ENCODE data around the gene SORT1. TPM values are rescaled to one million over a fixed set of nuclear protein-coding genes. Genes with fewer than 3 reads are reported as not detected.

The SORT1 gene
- total and polyA plus RNA-seq, 2 of the 8 experiments (the other 6 are each of a cell fraction or from before 2014, with no cell fraction given): 18.7 to 69.6 TPM

GRCh38 chr1:109273570-109274288 lies 124.0 kb downstream of the SORT1 start:
- Histone ChIP-seq H2BK20ac (ENCODE audit: low read length) (no peak overlapping the region), H3K4me3 (ENCODE audit: extremely low read depth in 1 of 4, insufficient read depth in 2 of 4, low read depth in 3 of 4, low read length in 4 of 4) (no peak overlapping the region), H3K23ac (ENCODE audit: insufficient read length) (no peak overlapping the region), H2BK5ac (ENCODE audit: low read depth, low read length) (no peak overlapping the region), H4K8ac (ENCODE audit: extremely low read depth, insufficient read depth, low read length) (no peak overlapping the region; the same call in 1 of the 2 replicates), H3K18ac (ENCODE audit: extremely low read depth, low read length) (no peak overlapping the region), H3K79me2 (ENCODE audit: control insufficient read depth in 1 of 2, insufficient read depth in 2 of 2, low read length in 2 of 2) (no peaks in the 10 kb centered on the region), H3K9ac (replicated peaks in 1 of 4; ENCODE audit: extremely low read depth in 1 of 4, low read depth in 3 of 4, low read length in 3 of 4) (no peak overlapping the region), H3K14ac (ENCODE audit: insufficient read length) (no peak overlapping the region), H3K4ac (replicated peaks; ENCODE audit: insufficient read length, low read depth, low read length) (no peak overlapping the region), H3K4me1 (replicated peaks in 1 of 4; ENCODE audit: control insufficient read depth in 3 of 4, insufficient read depth in 4 of 4, low read length in 3 of 4) (peaks cover 0 to 10% (median 3%) of the 10 kb centered on the region in 4 experiments; a peak in 5 of 7 replicates), H2AFZ (ENCODE audit: low read length) (no peak overlapping the region), H4K20me1 (replicated peaks in 1 of 2; ENCODE audit: control insufficient read depth in 1 of 2, insufficient read depth in 2 of 2, low read length in 2 of 2) (peaks cover 0 to 7% of the 10 kb centered on the region in 2 experiments), H3K79me1 (ENCODE audit: low read depth, low read length) (no peaks in the 10 kb centered on the region), H4K5ac (ENCODE audit: insufficient read length, low read depth, low read length) (no peak overlapping the region), H3K56ac (replicated peaks; ENCODE audit: insufficient read length, low read depth, low read length) (no peak overlapping the region), H3K4me2 (ENCODE audit: insufficient read depth in 1 of 2, low read depth in 2 of 2, low read length in 2 of 2) (no peak overlapping the region), H3K27me3 (replicated peaks in 1 of 4; ENCODE audit: control insufficient read depth in 3 of 4, extremely low read depth in 1 of 4, insufficient read depth in 3 of 4, low read length in 3 of 4) (no peaks in the 10 kb centered on the region), H2AK5ac (ENCODE audit: low read depth, low read length) (no peak overlapping the region; the same call in 1 of the 2 replicates), H2BK120ac (replicated peaks; ENCODE audit: low read depth, low read length) (no peak overlapping the region), H4K91ac (replicated peaks; ENCODE audit: insufficient read length, low read length) (no peak overlapping the region), H2BK12ac (ENCODE audit: low read depth, low read length) (no peak overlapping the region), H2BK15ac (ENCODE audit: low read length) (no peak overlapping the region), H3K23me2 (ENCODE audit: low read depth, low read length) (no peaks in the 10 kb centered on the region), H3K27ac (ENCODE audit: low read depth, low read length) (no peak overlapping the region), H3K9me3 (ENCODE audit: insufficient read depth in 2 of 2, low read depth in 1 of 2, low read length in 1 of 2) (no peaks in the 10 kb centered on the region), H3K36me3 (ENCODE audit: control insufficient read depth in 2 of 4, insufficient read depth in 4 of 4, low read length in 3 of 4) (peaks cover 6 to 14% (median 11%) of the 10 kb centered on the region in 4 experiments; a peak in 4 of 8 replicates)
- DNase-seq (ENCODE audit: low read depth in 1 of 2, low spot score in 2 of 2) (no peak), FAIRE-seq (no peak)
- TF ChIP-seq TCF12 (IDR thresholded peaks at IDR 0.05; ENCODE audit: low read depth, low read length): no peak
- TF ChIP-seq HDAC6 (IDR thresholded peaks at IDR 0.05; ENCODE audit: low read depth, low read length): no peak
- TF ChIP-seq CHD1 (IDR thresholded peaks at IDR 0.05; ENCODE audit: low read depth, low read length): no peak
- no peak for TF ChIP-seq ATF2 (IDR thresholded peaks at IDR 0.05; ENCODE audit: low read length)
- TF ChIP-seq SRF (IDR thresholded peaks at IDR 0.05; ENCODE audit: low read depth, low read length): no peak
- POLR2A ChIA-PET (ENCODE audit: partially characterized antibody): interaction anchor here (0.7 to 1.0 kb wide), 2 partner anchors 9 to 42 kb away, joined by 3 read pairs; partner anchors contain the start of gene PSRC1
- WGBS, 2 experiments (ENCODE audit: extremely low coverage in 1 of 2, insufficient coverage in 1 of 2, insufficient read length in 1 of 2, insufficient replicate concordance in 2 of 2, low coverage in 1 of 2, low lambda C conversion rate in 2 of 2, missing lambda C conversion rate in 1 of 2): 91% methylated on average over 30 of the region's 30 CpGs; no CpG with 5 or more reads in 1 of the 2 experiments
- CTCF ChIA-PET (ENCODE audit: partially characterized antibody): interaction anchor here (0.6 to 1.9 kb wide), 8 partner anchors 10 to 259 kb away, joined by 3 to 7 read pairs (median 3); partner anchors contain the start of gene SORT1
